ENCODE results near the gene FETUB.
"Not testable (repeated sequence)": the region's sequence is repeated elsewhere in the genome, so short reads cannot be mapped to it uniquely, and the experiment has no call there.

Gene FETUB

DNA sequence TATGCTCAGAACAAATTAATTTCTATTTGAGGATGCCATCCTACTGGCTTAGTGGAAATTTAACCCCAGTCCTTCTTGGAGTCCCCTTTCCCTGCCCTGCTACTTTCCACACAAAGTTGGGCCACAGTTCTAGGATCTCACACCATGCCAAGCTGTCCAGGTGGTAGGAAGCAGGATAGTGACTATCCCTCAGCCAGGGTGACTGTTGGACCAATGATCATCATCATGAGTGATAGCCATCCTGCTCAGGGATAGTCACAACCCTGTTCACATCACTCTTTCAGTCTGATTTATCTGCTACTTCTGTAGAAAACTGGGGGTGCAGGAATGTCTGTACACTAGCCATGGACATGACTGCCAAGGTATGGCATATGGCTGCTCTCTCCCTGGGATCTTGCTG is 38.4 kb downstream of the FETUB start:
- DNase-seq (ENCODE audit: low read depth in 2 of 2) = no peak

DNA sequence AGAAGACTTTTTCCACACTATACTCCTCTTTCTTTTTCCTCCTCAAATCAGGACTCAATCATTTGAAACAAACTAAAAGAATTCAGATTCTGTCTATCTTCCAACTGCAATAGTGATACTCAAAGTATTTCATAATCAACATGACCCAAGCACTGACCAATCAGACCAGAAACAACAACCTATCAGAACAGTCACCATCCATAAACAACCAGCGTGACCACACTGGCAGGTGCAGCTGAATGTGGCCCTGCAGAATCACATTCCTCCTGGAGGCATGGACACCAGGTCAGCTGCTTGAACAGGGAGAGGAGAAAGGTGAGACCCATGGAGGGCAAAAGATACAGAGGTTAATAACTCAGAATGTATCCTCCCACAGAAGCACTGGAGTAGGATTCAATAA is 39.0 kb downstream of the FETUB start:
- no peak for DNase-seq (ENCODE audit: low read depth in 2 of 2)

DNA sequence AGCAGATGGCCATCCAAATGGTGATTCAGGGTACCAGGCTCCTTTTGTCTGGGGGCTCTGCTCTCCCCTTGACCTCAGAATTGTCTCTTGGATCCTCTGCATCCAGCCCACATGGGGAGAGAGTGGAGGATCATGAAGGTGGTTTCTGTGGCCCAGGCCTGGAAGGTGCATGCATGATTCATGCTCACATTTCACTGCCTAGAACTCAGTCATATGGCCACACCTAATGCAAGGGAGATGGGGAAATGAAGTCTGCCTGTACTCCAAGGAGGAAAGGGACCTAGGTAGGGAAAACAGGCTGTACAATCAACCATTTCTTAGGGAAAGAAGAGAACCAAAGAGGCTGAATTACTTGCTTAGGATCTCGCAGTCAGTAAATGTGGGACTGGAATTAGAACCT is 40.7 kb downstream of the FETUB start:
- DNase-seq (ENCODE audit: low read depth in 2 of 2) = no peak

DNA sequence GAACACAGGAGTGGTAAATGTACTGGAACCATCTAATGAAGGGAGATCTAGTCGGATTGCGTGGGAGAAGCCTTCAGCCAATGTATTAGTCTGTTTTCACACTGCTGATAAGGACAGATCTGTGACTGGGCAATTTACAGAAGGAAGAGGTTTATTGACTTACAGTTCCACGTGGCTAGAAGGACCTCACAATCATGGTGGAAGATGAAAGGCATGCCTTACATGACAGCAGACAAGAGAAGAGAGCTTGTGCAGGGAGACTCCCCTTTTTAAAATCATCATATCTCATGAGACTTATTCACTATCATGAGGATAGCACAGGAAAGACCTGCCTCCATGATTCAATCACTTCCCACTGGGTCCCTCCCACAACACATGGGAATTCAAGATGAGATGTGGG is 42.6 kb downstream of the FETUB start:
- DNase-seq (ENCODE audit: low read depth in 2 of 2) = no peak

DNA sequence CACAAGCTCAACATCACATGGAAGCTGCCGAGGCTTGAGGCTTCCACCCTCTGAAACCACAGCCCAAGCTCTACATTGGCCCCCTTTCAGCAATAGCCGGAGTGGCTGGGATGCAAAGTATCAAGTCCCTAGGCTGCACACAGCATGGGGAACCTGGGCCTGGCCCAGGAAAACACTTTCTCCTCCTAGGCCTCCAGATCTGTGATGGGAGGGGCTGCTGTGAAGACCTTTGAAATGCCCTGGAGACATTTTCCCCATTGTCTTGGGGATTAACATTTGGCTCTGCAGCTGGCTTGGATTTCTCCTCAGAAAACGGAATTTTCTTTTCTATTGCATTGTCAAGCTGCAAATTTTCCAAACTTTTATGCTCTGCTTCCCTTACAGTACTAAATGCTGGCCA is 43.8 kb downstream of the FETUB start:
- no peak for DNase-seq (ENCODE audit: low read depth in 2 of 2)

DNA sequence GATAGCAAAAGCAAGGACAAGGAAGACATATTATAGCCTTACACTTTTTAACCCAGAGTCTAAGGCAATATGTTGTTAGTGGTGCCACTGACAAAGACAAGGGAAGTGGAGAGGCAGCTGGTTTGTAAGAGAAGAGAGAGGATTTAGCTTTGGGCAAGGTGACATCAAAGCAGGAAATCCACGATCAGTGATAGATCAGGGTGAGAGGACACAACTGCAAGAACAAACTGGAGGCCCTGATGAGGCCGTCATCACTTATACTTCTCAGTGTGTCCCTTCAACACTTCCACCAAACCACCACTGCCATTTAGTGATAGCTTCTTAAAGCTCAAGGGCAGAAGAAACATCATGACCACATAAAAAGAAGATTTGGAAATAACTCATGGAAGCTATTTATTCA is 46.3 kb downstream of the FETUB start:
- not testable (repeated sequence) for DNase-seq (ENCODE audit: low read depth in 2 of 2)

DNA sequence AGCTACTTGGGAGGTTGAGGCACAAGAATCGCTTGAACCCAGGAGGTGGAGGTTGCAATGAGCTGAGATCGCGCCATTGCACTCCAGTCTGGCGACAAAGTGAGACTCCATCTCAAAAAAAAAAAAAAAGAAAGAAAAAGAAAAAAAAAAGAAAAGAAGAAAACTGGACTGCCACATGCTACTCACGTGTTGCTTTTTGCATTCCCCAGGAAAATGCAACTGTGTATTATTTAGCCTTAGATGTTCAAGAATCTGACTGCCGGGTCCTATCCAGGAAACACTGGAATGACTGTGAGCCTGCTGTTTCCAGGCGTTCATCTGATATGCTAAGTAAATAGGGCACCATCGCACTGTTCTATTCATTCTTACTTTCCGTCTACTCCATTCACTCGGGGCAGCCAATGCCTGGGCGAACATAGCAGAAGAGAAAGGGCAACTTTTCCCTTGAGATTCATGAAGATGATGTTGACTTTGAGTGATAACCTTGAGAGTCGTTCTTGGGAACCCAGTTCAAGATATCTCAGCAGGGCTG is 47.0 kb downstream of the FETUB start:
- no peak for DNase-seq (ENCODE audit: low read depth in 2 of 2)

DNA sequence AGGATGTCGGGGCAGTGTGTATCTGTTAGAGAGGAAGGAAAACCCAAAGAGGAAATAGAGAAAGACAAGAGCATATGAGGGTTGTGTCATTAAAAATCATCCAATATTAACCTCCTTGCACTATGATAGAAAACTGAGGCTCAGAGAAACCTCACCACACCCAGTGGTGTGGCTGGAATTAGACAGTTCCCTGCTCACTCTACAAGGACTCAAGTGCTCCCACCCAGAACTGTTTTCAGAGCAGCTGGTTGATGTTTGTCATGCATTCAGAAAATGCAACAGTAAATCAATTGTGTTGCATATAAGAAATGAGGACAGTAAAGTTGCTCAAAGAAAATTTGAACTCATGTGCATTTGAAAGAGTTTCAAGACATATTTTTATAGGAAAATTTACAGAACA is 50.1 kb downstream of the FETUB start:
- not testable (repeated sequence) for DNase-seq (ENCODE audit: low read depth in 2 of 2)

DNA sequence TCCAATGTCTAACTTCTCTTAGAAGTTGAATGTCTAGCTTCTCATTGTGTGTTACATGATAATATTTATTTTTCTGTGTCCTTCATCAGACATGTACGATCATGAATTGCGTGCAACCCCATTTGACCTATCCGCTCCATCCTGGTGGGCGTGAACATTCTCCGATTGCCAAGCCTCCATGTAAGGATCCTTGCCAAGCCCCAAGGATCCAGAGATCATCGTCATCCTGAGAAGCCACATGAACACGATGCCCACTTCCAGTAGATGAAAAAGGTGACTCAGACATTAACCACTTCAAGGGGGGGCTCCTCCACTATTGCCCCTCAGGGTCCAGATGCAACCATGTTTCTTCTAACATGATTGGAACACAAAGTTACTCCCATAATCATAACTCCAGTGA is 51.5 kb downstream of the FETUB start:
- DNase-seq (ENCODE audit: low read depth in 2 of 2) = no peak

DNA sequence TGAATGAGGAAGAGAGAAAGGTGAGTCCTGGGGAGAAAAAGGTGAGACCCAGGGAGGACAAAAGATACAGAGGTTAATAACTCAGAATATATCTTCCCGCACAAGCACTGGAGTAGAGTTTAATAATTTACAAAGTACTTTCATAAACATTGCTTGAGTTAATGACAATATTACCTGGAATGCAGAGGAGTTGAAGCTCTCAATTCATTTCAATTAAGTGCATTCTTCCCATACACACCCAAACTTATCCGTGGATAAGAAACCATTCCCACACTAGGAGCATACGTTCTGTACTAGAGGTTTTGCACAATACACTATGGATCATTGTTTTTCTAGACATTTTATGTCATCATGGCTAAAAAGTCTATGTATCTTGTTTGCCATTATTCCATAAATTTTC is 53.6 kb downstream of the FETUB start:
- DNase-seq (ENCODE audit: low read depth in 2 of 2) = no peak

DNA sequence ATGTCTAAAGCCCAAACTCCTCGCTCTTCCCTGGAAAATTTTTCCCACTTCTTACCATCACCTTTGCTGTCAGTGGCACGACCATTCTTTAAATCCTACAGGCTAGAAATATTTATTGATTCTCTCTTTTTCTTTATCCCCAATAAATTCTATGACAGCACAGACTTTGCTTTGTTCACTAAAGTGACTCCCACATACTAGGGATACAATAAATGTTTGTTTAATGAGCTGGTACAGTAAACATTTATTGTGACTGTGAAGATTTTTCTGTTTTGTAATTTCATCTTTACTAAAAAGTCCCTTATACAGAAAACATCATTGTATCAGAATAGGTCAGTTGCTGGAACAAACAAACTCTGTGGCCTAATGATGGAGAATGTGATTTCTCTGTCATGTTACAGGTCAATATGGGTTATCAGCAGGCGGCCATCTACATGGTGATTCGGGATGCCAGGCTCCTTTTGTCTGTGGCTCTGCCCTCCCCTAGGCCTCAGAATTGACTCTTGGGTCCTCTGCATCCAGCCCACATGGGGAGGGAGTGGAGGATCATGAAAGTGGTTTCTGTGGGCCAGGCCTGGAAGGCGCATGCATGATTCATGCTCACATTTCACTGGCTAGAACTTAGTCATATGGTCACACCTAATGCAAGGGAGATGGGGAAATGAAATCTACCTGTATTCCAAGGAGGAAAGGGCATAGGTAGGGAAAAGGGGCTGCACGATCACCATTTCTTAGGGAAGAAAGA is 54.3 kb downstream of the FETUB start:
- no peak for DNase-seq (ENCODE audit: low read depth in 2 of 2)

DNA sequence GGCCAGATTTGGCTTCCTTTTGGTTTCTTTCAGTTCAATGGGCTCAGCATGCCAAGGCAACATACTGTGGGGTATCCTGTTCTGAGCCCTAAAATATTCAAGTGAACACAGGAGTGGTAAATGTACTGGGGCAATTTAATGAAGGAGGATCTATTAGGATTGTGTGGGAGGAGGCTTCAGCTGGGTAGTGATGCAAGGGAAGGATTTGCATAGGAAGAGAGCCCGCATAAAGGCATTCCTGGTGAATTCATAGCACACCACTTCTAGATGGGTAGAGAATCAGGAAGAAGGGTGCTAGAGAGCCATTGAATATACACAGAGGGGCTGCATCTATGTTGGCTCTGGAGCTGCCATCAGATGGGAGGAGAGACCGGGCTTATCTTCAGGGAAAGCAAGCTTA is 56.3 kb downstream of the FETUB start:
- no peak for DNase-seq (ENCODE audit: low read depth in 2 of 2)

DNA sequence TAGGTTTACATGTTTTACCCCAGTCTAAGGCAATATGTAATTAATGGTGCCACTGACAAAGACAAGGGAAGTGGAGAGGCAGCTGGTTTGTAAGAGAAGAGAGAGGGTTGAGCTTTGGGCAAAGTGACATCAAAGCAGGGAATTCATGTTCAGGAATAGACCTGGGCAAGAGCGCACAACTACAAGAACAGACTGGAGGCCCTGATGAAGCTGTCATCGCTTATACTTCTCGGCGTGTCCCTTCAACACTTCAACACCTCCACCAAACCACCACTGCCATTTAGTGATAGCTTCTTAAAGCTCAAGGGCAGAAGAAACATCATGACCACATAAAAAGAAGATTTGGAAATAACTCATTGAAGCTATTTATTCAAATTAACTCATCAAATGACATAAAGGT is 57.3 kb downstream of the FETUB start:
- DNase-seq (ENCODE audit: low read depth in 2 of 2) = no peak

DNA sequence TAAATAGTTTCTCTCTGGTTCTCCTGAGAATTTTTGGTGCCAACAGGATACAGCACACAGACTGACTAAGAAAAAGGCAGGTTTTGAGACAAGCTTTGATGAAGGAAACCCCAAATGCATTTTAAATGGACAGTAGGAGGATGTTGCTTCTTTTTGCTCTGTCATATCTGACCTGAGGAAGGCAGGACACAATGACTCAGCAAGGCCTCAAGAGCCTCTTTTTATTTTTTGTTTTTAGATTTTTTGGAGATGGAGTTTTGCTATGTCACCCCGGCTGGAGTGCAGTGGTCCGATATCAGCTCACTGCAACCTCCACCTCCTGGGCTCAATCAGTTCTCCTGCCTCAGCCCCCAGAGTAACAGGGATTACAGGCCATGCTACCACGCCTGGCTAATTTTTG is 60.1 kb downstream of the FETUB start:
- DNase-seq (ENCODE audit: low read depth in 2 of 2) = no peak

DNA sequence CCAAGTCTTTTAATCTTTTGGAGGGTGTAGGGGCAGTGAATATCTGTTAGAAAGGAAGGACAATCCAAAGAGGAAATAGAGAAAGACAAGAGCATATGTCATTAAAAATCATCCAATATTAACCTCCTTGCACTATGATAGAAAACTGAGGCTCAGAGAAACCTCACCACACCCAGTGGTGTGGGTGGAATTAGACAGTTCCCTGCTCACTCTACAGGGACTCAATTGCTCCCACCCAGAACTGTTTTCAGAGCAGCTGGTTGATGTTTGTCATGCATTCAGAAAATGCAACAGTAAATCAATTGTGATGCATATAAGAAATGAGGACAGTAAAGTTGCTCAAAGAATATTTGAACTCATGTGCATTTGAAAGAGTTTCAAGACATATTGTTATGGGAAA is 62.3 kb downstream of the FETUB start:
- DNase-seq (ENCODE audit: low read depth in 2 of 2) = not testable (repeated sequence)

Data from stimulated activated CD4-positive, alpha-beta T cell treated with anti-CD3 and anti-CD28 coated beads, Interleukin-4, amount 100 ng/mL, for 48 hours (primary cell).